GM19238 (cell line): ENCODE data around the gene DCAF12L2.
"Not testable (repeated sequence)": the region's sequence is repeated elsewhere in the genome, so short reads cannot be mapped to it uniquely, and the experiment has no call there.

Experiments
- DNase-seq: peaks from one replicate; pipeline ENCODE4 v3.0.0; 2011; ENCODE audit warnings: low spot score; ENCODE audit not compliant: insufficient read length

The DCAF12L2 gene

DNA sequence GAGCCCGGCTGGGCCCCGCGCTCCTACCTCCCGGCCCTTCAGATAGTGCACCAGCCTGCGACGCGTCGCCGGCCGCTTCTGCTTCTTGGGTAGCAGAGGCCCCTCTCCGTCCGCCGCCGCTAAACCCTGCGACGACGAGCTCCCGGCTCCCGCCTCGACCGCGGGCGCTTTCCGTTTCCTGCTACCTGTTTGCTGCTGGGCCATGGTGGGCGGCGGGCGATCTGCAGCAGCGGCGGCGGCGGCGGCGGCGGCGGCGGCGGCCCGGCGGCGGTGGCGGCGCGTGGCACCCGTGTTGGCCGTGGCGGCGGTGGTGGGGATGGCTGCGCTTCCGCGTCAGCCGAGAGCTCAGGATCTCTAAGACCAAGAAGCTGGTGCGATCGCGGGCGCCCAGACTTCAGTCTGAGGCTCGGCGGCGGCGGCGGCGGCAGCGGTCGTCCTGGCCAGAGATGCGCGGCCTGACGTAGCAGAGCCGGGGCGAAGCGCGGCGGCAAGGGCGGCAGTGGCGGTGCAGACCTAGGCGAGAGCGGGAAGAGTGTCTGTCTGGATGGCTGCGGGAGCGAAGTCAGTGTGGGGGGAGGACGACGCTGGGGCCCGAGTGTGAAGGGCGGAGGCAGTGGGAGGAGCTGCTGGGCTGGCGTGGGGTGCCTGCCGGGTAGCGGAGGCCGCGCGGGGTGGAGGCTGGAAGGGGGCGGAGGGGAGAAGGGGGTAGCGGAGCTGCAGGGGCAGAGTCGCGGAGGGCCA lies at the start of gene DCAF12L2:
Gene DCAF12L2, minus strand, starts transcription at position 569 of the 741 bp plus-strand sequence. Its CDS starts 365 bp downstream, at position 204.
- DNase-seq = no peak

GRCh38 chrX:126190888-126191287 lies 24.8 kb upstream of the DCAF12L2 start:
- not testable (repeated sequence) for DNase-seq

GRCh38 chrX:126177133-126177840 lies 11.2 kb upstream of the DCAF12L2 start:
- DNase-seq = no peak

DNA sequence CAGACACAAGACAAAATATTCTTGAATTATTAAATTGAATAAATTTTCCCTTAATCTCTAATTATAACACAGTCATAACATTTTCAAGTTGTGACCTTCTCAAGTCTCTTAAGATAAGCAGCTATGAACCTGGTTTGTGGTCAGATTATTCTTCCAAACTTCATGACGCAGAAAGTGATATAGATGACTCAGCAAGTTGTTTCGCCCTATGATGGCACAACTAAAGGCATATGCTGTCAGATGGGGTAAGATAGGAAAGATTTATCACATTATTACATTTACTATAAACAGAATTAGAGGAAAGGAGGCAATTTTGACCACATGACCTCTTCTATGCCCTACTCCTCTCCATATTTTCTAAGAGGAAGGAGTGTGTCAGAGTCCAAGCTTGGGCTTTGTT lies 4.6 kb upstream of the DCAF12L2 start:
- no peak for DNase-seq

- no peak for DNase-seq
These were observed 1.5 kb upstream of the DCAF12L2 start for GRCh38 chrX:126167560-126167959.

GRCh38 chrX:126165401-126165720 lies 728 bp downstream of the DCAF12L2 start:
- DNase-seq = no peak

DNA sequence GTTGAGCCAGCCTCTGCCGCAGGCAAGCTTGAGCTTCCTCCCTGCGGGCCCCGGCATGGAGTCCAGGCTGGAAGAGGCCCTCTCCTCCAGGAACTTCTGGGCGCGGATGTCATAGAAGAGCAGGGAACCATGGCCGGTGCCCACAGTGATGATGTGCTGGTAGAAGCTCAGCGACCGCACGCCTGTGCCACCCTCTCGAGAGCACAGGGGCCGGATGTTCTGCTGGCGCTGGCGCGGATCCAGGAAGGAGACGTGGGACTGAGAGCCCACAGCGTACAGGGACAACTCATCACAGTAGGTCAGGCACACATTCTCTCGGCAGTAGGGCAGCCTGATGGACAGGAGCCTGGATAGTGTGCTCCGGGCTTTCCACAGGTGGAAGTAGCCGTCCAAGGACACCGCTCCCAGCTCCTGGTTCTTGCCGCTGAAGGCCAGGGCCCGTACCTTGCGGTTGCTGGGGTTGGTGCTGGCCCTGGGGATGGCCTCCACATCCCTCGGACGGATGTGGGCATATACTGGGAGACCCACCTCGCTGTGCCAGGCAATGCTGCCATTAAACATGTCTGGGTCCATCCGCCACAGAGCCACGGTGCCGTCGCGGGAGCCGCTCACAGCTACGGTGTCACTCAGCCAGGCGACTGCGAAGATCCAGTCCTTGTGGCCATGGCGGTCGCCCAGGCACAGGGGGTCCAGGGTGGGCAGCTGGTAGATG lies 1.2 kb downstream of the DCAF12L2 start:
- DNase-seq = no peak

GRCh38 chrX:126164226-126164625 lies 1.9 kb downstream of the DCAF12L2 start:
- DNase-seq = no peak

- no peak for DNase-seq
These were observed 25.1 kb downstream of the DCAF12L2 start for GRCh38 chrX:126141014-126141413.

DNA sequence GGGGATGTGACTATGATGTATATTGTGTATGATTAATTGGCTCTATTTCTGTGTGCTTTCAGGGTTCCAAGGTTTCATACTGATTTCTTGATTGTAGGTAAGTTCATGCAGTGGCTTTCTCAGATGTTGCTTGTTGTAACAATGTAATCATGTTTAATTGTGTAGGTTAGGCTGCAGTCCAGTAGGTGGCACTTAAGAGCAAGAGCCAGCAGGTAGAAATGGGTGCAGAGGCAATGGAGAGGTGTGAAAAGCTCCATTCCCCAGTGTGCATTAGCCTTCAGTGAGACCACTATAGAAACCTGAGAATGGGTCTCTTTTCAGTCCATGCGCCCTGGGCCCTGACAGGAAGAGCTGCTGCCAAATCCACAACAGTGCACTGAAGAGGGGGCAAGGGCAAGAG lies 28.2 kb downstream of the DCAF12L2 start:
- no peak for DNase-seq

DNA sequence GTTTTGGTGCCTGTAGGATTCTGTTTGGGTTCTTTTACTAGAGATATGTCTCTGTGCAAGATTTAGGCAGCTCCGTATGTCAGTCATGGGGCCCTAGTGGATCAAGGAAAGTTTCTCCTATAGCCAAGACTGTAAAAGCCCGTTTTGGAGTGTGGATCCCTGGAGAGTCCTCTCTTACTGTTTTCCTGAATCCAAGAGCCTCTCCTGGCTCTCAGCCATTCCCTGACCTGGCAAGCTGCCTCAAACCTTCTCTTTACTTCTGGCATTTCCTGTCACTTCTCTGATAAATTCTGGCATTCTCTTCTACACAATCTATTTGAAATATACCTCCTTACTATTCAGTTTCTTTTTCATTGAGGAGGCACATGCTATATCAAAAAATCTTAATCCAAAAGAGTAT lies 41.4 kb downstream of the DCAF12L2 start:
- DNase-seq = no peak
